ENCODE measurements around the gene PDLIM1. TPM values are rescaled to one million over a fixed set of nuclear protein-coding genes. Genes with fewer than 3 reads are reported as not detected.

Gene PDLIM1
- total RNA-seq, 1 experiment from 2014 or later = 115 TPM

- Histone ChIP-seq H2BK15ac (ENCODE audit: low read depth, low read length) (no peak overlapping the region), H3K27me3 (ENCODE audit: insufficient read depth, low read length) (no peaks in the 10 kb centered on the region), H4K8ac (replicated peaks; ENCODE audit: insufficient read length, low read depth, low read length) (no peak overlapping the region), H3K4me2 (ENCODE audit: insufficient read depth, insufficient read length, low read length) (no peak overlapping the region), H3K9me3 (ENCODE audit: control insufficient read depth, low read depth, low read length) (no peaks in the 10 kb centered on the region), H4K5ac (ENCODE audit: insufficient read length, low read depth, low read length) (no peak overlapping the region), H3K4me1 (ENCODE audit: insufficient read depth, low read length) (peaks cover 5% of the 10 kb centered on the region; the same call in 1 of the 2 replicates), H3K23me2 (ENCODE audit: insufficient read length, low read depth, low read length, poor library complexity, severe bottlenecking) (no peaks in the 10 kb centered on the region), H4K91ac (ENCODE audit: insufficient read length, low read depth, low read length) (no peak overlapping the region), H3K27ac (ENCODE audit: insufficient read length, low read depth, low read length) (no peak overlapping the region), H2AK5ac (ENCODE audit: insufficient read length, low read length) (no peak overlapping the region), H3K9ac (ENCODE audit: extremely low read depth, insufficient read length, low read length) (no peak overlapping the region), H3K56ac (ENCODE audit: insufficient read length, low read depth, low read length) (no peak overlapping the region), H2BK120ac (ENCODE audit: low read depth, low read length, poor library complexity, severe bottlenecking) (no peak overlapping the region), H4K20me1 (ENCODE audit: control insufficient read depth, insufficient read depth, insufficient read length) (no peaks in the 10 kb centered on the region), H3T11ph (ENCODE audit: low read length) (no peak overlapping the region), H2BK12ac (ENCODE audit: insufficient read length, low read depth, low read length) (no peak overlapping the region), H2AFZ (ENCODE audit: low read length) (no peak overlapping the region), H3K79me1 (ENCODE audit: insufficient read depth, low read depth, low read length, poor library complexity, severe bottlenecking) (no peaks in the 10 kb centered on the region), H3K14ac (ENCODE audit: insufficient read depth, low read length) (no peak overlapping the region), H2BK20ac (ENCODE audit: low read depth, low read length, poor library complexity, severe bottlenecking) (no peak overlapping the region), H3K23ac (ENCODE audit: insufficient read length, low read depth, low read length) (no peak overlapping the region), H3K79me2 (ENCODE audit: insufficient read depth, low read length) (no peaks in the 10 kb centered on the region), H3K4ac (ENCODE audit: low read depth, low read length) (no peak overlapping the region), H3K18ac (ENCODE audit: insufficient read length, low read depth, low read length) (no peak overlapping the region), H2BK5ac (ENCODE audit: insufficient read length, low read length) (no peak overlapping the region)
- no peaks in the 10 kb centered on the region for H3K27me3 Mint-ChIP-seq (ENCODE audit: low read depth)
- WGBS (ENCODE audit: extremely low coverage, insufficient read length, low lambda C conversion rate) = no CpG with 5 or more reads among the region's 1 CpG
- TF ChIP-seq CTCF (conservative IDR thresholded peaks at IDR 0.05) = peak; percentile 95
- peaks cover 37 to 41% of the 10 kb centered on the region in 2 experiments for H3K4me1 Mint-ChIP-seq
- H3K36me3 Mint-ChIP-seq (ENCODE audit: insufficient read depth in 1 of 3, low read depth in 3 of 3) = peaks cover 4 to 32% (median 28%) of the 10 kb centered on the region in 3 experiments; a peak in 6 of 7 replicates
- H3K4me3 Mint-ChIP-seq = peak overlapping the region in 1 of 2 experiments; percentile 50; a peak in 1 of 5 replicates
- H3K27ac Mint-ChIP-seq = peak overlapping the region in 2 of 3 experiments; percentile 47 to 56; a peak in 2 of 7 replicates
- no peaks in the 10 kb centered on the region; a peak in 1 of 5 replicates for H3K9me3 Mint-ChIP-seq
- peak; percentile 80 for DNase-seq
Observed at GRCh38 chr10:95246582-95247051, 44.2 kb downstream of the PDLIM1 start.
